Type B pancreatic cell (in vitro differentiated cells): ENCODE data around the gene NR1I2. TPM values are rescaled to one million over a fixed set of nuclear protein-coding genes. Genes with fewer than 3 reads are reported as not detected.

Experiments
- DNase-seq: peaks from one replicate; pipeline ENCODE4 v3.0.0; 2021; ENCODE audit warnings: mixed read lengths; ENCODE audit not compliant: unreplicated experiment; ENCODE audit errors: extremely low spot score
- H3K27ac Mint-ChIP-seq: 2 replicates; pipeline ENCODE4 v1.8.0; 2021; ENCODE audit warnings: mild to moderate bottlenecking, mixed read lengths
- H3K27me3 Mint-ChIP-seq: 2 replicates; pipeline ENCODE4 v1.8.0; 2021; ENCODE audit warnings: mixed read lengths
- H3K36me3 Mint-ChIP-seq: 2 replicates; pipeline ENCODE4 v1.8.0; 2021; ENCODE audit warnings: mixed read lengths
- H3K4me1 Mint-ChIP-seq: one replicate; pipeline ENCODE4 v1.8.0; 2021; ENCODE audit warnings: mixed read lengths; ENCODE audit not compliant: unreplicated experiment
- H3K4me3 Mint-ChIP-seq: 2 replicates; pipeline ENCODE4 v1.8.0; 2021; ENCODE audit warnings: mild to moderate bottlenecking, mixed read lengths
- H3K9me3 Mint-ChIP-seq: 2 replicates; pipeline ENCODE4 v1.8.0; 2021; ENCODE audit warnings: mixed read lengths
- total RNA-seq: library from RNA; stranded (reverse); gene quantifications from 2 replicates; pipeline ENCODE4 v1.2.1, GENCODE V29; 2021; ENCODE audit warnings: low replicate concordance
- TF ChIP-seq, protein P1 (sequence below): fragments of 200-600 bp; sonication (generic); conservative IDR thresholded peaks from 2 replicates; pipeline ENCODE4 v1.5.0; 2021; ENCODE audit warnings: antibody characterized with exemption, mild to moderate bottlenecking

The NR1I2 gene
- total RNA-seq, 1 donor from 2014 or later: 0.65 TPM

DNA sequence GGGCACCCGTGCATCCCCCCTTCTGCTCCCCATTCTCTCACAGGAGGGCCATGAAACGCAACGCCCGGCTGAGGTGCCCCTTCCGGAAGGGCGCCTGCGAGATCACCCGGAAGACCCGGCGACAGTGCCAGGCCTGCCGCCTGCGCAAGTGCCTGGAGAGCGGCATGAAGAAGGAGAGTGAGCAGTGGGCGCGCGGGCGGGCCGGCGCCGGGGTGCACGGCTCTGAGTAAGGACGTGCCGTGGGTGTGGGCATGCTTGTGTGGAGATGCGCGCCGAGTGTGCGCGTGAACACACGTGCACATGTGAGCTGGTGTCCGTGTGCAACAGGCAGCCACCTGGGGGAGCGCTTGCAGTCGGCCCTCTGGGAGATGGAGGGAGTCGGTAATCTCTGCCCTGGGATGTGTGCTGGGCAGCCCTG is 28.1 kb downstream of the NR1I2 start:
- TF ChIP-seq, protein P1, sequence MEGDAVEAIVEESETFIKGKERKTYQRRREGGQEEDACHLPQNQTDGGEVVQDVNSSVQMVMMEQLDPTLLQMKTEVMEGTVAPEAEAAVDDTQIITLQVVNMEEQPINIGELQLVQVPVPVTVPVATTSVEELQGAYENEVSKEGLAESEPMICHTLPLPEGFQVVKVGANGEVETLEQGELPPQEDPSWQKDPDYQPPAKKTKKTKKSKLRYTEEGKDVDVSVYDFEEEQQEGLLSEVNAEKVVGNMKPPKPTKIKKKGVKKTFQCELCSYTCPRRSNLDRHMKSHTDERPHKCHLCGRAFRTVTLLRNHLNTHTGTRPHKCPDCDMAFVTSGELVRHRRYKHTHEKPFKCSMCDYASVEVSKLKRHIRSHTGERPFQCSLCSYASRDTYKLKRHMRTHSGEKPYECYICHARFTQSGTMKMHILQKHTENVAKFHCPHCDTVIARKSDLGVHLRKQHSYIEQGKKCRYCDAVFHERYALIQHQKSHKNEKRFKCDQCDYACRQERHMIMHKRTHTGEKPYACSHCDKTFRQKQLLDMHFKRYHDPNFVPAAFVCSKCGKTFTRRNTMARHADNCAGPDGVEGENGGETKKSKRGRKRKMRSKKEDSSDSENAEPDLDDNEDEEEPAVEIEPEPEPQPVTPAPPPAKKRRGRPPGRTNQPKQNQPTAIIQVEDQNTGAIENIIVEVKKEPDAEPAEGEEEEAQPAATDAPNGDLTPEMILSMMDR: no peak
- Mint-ChIP-seq H3K4me3 (no peak overlapping the region), H3K36me3 (no peaks in the 10 kb centered on the region), H3K4me1 (no peaks in the 10 kb centered on the region), H3K27me3 (peaks cover 20% of the 10 kb centered on the region), H3K9me3 (no peaks in the 10 kb centered on the region), H3K27ac (no peak overlapping the region)
- no peak for DNase-seq

- Mint-ChIP-seq H3K27me3 (peaks cover 19% of the 10 kb centered on the region), H3K36me3 (no peaks in the 10 kb centered on the region), H3K4me3 (no peak overlapping the region), H3K9me3 (no peaks in the 10 kb centered on the region), H3K4me1 (no peaks in the 10 kb centered on the region), H3K27ac (no peak overlapping the region)
- no peak for DNase-seq
- TF ChIP-seq, protein P1: no peak
Observed at GRCh38 chr3:119812491-119813058, 30.7 kb downstream of the NR1I2 start.

DNA sequence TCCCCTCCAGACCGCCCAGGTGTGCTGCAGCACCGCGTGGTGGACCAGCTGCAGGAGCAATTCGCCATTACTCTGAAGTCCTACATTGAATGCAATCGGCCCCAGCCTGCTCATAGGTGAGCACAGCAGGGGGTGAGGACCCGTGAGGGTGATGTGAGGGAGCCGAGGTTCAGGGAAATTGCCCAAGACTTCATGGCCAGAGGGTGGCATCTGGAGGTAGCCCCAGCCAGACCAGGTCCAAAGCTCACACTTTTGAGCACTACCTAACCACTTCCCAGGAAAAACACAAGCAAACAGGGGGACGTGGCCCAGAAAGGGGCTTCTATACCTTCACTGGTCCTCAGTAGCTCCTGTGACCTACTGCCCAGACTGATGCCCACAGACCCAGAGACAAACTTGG is 33.8 kb downstream of the NR1I2 start:
- peaks cover 20% of the 10 kb centered on the region for H3K27me3 Mint-ChIP-seq
- H3K27ac Mint-ChIP-seq: no peak overlapping the region
- peaks cover 7% of the 10 kb centered on the region for H3K4me1 Mint-ChIP-seq
- no peak for DNase-seq
- H3K4me3 Mint-ChIP-seq: no peak overlapping the region
- no peaks in the 10 kb centered on the region for H3K36me3 Mint-ChIP-seq
- TF ChIP-seq, protein P1: no peak
- H3K9me3 Mint-ChIP-seq: no peaks in the 10 kb centered on the region

- Mint-ChIP-seq H3K27ac (no peak overlapping the region), H3K36me3 (no peaks in the 10 kb centered on the region), H3K9me3 (no peaks in the 10 kb centered on the region), H3K4me3 (no peak overlapping the region), H3K27me3 (peaks cover 20% of the 10 kb centered on the region), H3K4me1 (peaks cover 7% of the 10 kb centered on the region)
- DNase-seq: no peak
- TF ChIP-seq, protein P1: no peak
Observed at GRCh38 chr3:119817071-119817470, 35.2 kb downstream of the NR1I2 start.

- TF ChIP-seq, protein P1: no peak
- peaks cover 17% of the 10 kb centered on the region for H3K27me3 Mint-ChIP-seq
- DNase-seq: no peak
- no peak overlapping the region for H3K4me3 Mint-ChIP-seq
- no peak overlapping the region for H3K27ac Mint-ChIP-seq
- H3K36me3 Mint-ChIP-seq: no peaks in the 10 kb centered on the region
- peaks cover 7% of the 10 kb centered on the region for H3K4me1 Mint-ChIP-seq
- H3K9me3 Mint-ChIP-seq: no peaks in the 10 kb centered on the region
Observed at GRCh38 chr3:119817583-119818363, 35.9 kb downstream of the NR1I2 start.
